ENCODE results near the gene TMEM185B.

The TMEM185B gene

DNA sequence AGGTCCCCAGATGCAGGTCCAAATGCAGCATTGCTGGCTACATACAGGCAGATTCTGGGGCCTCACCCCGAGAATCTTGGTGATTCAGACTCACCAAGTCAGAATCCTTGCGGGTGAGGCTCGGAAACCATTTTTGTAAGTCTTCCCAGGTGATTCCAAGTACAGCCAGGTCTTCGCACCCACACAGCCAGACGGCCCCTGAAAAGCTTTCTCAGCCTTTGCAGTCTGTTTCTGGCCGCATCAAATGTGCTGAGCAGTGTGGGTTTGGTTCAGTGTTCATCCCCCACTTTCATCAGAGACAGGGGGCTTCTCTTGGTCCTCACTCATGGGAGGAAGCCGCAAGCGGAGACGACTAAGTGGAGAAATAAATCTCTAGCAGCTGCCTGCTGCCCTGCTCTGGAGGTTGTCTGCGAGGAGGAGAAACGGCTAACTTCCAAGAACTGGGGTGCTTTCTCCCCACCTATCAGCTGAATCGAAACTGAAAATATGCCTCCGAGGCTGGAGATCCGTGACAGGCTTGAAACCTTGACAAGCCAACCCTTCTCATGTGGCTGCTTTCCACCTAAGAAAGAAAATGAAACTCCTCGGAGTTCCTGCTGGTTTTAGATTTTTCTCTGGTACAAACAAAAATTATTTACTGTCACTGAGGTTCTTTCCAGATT lies 8.9 kb upstream of the TMEM185B start:
- peak overlapping the region; percentile 59 for H3K4me3 ChIP-seq (ENCODE audit: low read depth, low read length)
- TF ChIP-seq, protein P1, sequence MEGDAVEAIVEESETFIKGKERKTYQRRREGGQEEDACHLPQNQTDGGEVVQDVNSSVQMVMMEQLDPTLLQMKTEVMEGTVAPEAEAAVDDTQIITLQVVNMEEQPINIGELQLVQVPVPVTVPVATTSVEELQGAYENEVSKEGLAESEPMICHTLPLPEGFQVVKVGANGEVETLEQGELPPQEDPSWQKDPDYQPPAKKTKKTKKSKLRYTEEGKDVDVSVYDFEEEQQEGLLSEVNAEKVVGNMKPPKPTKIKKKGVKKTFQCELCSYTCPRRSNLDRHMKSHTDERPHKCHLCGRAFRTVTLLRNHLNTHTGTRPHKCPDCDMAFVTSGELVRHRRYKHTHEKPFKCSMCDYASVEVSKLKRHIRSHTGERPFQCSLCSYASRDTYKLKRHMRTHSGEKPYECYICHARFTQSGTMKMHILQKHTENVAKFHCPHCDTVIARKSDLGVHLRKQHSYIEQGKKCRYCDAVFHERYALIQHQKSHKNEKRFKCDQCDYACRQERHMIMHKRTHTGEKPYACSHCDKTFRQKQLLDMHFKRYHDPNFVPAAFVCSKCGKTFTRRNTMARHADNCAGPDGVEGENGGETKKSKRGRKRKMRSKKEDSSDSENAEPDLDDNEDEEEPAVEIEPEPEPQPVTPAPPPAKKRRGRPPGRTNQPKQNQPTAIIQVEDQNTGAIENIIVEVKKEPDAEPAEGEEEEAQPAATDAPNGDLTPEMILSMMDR (IDR thresholded peaks at IDR 0.05; ENCODE audit: borderline replicate concordance, insufficient read depth, low read depth, low read length): no peak

DNA sequence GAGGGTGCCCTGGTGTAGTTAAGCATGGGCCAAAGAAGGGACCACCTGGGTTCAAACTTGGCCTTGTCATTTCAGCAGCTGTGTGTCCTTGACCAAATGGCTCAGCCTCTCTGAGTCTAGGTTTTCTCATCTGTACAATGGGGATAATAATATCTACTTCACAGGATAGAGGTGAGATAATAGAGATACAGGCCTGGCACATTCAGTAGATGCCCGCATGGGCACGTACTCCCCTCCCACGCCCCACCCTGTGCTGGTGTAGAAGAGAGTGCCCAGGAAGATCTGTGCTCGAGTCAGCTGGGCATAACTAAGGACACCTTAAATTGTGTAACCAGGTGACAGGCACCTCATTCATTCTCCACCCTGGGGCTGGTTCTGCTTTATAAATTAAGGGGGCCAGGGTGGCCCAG lies 8.4 kb upstream of the TMEM185B start:
- TF ChIP-seq, protein P1 (IDR thresholded peaks at IDR 0.05; ENCODE audit: borderline replicate concordance, insufficient read depth, low read depth, low read length): no peak
- peak overlapping the region; percentile 59 for H3K4me3 ChIP-seq (ENCODE audit: low read depth, low read length)

DNA sequence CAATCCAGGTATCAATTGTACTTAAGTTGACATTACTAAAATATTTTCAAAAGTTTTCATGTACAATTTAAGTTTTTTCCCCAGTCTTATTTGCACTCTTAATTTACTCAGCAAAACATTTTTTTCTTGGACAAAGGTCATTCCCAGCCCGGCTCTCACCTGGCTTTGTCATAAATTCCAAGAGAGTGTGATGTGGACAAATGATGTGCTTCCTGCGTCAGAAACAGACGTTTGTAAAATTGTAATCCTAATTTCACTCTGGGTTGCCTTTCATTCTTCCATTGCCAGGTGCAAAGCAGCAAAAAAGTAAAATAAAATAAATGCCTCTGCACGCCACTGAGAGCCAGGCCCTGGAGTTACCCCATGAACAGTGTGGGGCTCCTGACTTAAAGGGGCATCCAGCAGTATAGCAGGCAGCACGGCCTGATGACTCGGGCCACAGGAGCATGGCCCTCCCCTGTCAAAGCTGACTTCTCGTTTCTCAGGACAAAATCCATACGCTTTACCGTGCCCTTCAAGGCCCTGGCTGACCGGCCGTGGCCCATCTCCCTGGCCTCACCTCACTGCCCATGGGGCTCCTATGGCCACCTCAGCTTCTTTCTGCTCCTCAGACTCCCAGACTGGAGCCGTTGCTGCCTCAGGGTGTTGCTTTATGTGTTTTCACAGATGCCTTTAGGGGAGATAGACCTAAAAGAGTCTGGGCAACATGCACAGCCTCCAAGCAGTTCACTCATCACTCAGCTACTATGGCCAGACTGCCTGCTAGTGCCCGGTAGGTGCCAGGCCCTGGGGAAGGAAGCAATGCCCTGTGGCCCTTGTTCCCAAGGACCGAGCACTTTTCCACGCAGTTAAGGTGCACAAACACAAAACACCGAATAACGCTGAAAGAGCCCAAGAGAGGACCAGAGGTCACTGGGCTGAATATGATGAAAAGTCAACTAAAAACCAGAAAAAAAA lies 7.6 kb upstream of the TMEM185B start:
- TF ChIP-seq, protein P1 (IDR thresholded peaks at IDR 0.05; ENCODE audit: borderline replicate concordance, insufficient read depth, low read depth, low read length): no peak
- H3K4me3 ChIP-seq (ENCODE audit: low read depth, low read length): peak overlapping the region; percentile 59

DNA sequence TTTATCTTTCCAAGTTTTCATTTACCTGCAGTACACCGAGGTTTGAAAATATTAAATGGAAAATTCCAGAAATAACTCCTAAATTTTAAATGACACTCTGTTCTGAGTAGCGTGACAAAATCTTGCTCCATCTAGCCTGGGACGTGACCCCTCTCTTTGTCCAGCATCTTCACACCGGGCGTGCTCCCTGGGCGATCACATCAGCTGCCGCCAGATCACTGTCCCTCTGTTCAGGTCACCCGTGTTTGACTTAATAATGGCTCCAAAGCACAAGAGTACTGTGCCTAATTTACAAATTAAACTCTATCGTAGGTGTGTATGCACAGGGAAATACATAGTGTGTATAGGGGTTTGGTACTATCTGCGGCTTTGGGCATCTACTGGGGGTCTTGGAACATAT lies 6.1 kb upstream of the TMEM185B start:
- H3K4me3 ChIP-seq (ENCODE audit: low read depth, low read length): no peak overlapping the region
- TF ChIP-seq, protein P1 (IDR thresholded peaks at IDR 0.05; ENCODE audit: borderline replicate concordance, insufficient read depth, low read depth, low read length): no peak

DNA sequence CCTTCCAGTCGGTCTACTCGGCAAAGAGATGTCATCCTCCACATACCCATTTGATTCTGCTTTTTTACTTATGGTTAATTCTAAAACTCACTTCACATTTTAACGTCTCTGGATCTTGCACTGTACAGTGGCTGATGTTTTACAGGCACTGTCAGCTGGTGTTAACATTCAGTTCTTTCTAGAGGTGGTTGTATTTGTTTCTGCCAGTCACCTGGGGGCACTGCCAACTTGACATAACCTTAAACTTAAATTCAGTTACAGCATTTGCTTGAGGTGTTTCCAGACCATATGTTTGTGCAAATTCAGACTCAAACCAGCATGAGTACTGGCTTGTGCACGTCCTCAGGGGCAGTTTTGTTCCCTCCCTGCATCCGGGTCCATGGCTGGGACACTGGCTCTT lies 5.3 kb upstream of the TMEM185B start:
- no peak overlapping the region for H3K4me3 ChIP-seq (ENCODE audit: low read depth, low read length)
- TF ChIP-seq, protein P1 (IDR thresholded peaks at IDR 0.05; ENCODE audit: borderline replicate concordance, insufficient read depth, low read depth, low read length): no peak

DNA sequence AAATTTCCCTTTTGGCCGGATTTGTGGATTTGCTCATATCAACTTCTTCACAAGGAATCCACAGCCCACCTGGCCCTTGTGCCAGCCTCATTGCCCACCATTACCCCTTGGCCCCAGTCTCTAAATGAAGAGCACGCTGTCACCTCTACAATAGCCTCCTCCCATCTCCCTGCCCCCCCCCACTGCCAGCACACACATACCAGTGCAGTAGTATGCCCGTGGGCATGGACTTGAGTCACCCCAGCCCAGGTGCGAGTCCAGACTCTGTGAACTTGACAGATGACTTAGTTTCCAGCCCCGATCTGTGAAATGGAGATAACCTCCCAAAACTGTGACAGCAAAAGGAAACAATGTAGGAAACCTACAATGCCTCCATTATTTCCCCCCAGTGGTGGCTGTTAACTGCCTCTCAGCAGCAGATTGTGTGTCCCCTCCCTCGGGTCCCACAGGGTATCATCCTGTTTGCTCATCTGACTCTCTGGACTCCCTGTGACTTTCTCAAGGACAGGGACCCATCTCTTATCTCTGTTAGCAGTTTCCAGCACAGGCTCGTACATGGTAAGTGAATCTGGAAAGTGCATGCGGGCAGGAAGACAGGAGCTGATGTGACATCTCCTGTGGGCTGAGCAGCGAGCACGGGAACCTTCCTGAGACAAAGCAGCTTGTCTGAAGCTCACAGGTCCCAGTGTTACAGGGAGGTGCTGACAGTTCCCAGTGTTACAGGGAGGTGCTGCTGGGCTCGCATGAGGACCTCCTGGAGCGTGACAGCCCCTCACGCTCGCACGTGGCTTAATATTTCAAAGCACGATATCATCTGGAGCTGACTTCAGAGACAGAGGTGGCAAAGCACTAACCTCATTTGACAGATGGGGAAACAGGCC lies 4.2 kb upstream of the TMEM185B start:
- TF ChIP-seq, protein P1 (IDR thresholded peaks at IDR 0.05; ENCODE audit: borderline replicate concordance, insufficient read depth, low read depth, low read length): no peak
- H3K4me3 ChIP-seq (ENCODE audit: low read depth, low read length): no peak overlapping the region

Measured in GM12875 (cell line).